Ascending aorta (tissue), 2 donors: Measurements from ENCODE around the gene SLC35E1. TPM values are rescaled to one million over a fixed set of nuclear protein-coding genes. Genes with fewer than 3 reads are reported as not detected.

Experiments used
- DNase-seq, 2 donors: peaks; one replicate each; pipeline ENCODE4 v3.0.0-alpha.2; 2019; ENCODE audit warnings: low spot score in 2 of 2
- H3K27ac ChIP-seq, 2 donors: fragments of 200-600 bp; sonication (generic); one replicate each; pipeline ENCODE4 v1.5.1; 2016 to 2017; ENCODE audit warnings: mild to moderate bottlenecking in 1 of 2
- H3K27me3 ChIP-seq: fragments of 200-600 bp; sonication (generic); one replicate; pipeline ENCODE4 v1.5.1; 2017
- H3K36me3 ChIP-seq, 2 donors: fragments of 200-600 bp; sonication (generic); one replicate each; pipeline ENCODE4 v1.5.1; 2016
- H3K4me1 ChIP-seq, 2 donors: fragments of 200-600 bp; sonication (generic); one replicate each; pipeline ENCODE4 v1.5.1; 2016 to 2017; ENCODE audit warnings: mild to moderate bottlenecking in 1 of 2
- H3K4me3 ChIP-seq, 2 donors: fragments of 200-600 bp; sonication (generic); one replicate each; pipeline ENCODE4 v1.5.1; 2016 to 2017; ENCODE audit warnings: mild to moderate bottlenecking in 1 of 2
- H3K9me3 ChIP-seq, 2 donors: fragments of 200-600 bp; sonication (generic); one replicate each; pipeline ENCODE4 v1.5.1; 2016
- intact Hi-C: fragments of 100-400 bp; cut with DNase I; formaldehyde crosslinking; loops from one replicate; pipeline ENCODE4 v1.15.1; 2023
- total RNA-seq: library from RNA; depleted of rRNA; stranded (reverse); fragments of >200 nt; gene quantifications from one replicate; pipeline ENCODE4 v1.1.0, GENCODE V29; 2016
- TF ChIP-seq, protein P1 (sequence below), 3 experiments: fragments of 200-600 bp in 2 of 3; fragments of 450-650 bp in 1 of 3; sonication (generic) in 2 of 3; IDR thresholded peaks; one replicate each; pipeline ENCODE4 v1.5.1; 2016 to 2019; ENCODE audit warnings: antibody characterized with exemption in 3 of 3, mild to moderate bottlenecking in 1 of 3, moderate library complexity in 1 of 3

Gene SLC35E1
- total RNA-seq, 1 donor from 2014 or later, result 56.3 TPM

DNA sequence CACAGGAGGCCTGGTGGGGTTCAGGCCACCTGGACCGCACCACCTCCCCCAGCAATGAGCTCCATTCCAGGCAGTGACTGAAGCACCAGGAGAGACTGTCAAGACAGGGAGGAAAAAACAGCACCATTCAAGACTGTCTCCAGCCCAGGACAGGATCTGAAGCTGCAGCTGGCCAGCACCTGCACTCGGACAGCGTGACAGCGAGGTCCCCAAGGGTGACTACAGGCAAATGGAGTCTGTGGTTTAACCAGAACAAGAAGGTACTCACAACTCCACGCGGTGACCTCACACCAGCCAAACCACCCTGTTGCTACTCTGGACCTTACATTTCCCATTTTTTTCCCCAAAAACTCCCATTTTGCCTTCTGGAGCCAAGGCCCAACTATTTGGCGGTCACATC lies 46.0 kb upstream of the SLC35E1 start:
- Histone ChIP-seq H3K9me3 (no peaks in the 10 kb centered on the region), H3K27me3 (no peaks in the 10 kb centered on the region), H3K4me1 (peaks cover 4 to 9% of the 10 kb centered on the region in 2 donors), H3K27ac (no peak overlapping the region), H3K4me3 (no peak overlapping the region), H3K36me3 (no peaks in the 10 kb centered on the region)
- no peak for DNase-seq
- TF ChIP-seq, protein P1, sequence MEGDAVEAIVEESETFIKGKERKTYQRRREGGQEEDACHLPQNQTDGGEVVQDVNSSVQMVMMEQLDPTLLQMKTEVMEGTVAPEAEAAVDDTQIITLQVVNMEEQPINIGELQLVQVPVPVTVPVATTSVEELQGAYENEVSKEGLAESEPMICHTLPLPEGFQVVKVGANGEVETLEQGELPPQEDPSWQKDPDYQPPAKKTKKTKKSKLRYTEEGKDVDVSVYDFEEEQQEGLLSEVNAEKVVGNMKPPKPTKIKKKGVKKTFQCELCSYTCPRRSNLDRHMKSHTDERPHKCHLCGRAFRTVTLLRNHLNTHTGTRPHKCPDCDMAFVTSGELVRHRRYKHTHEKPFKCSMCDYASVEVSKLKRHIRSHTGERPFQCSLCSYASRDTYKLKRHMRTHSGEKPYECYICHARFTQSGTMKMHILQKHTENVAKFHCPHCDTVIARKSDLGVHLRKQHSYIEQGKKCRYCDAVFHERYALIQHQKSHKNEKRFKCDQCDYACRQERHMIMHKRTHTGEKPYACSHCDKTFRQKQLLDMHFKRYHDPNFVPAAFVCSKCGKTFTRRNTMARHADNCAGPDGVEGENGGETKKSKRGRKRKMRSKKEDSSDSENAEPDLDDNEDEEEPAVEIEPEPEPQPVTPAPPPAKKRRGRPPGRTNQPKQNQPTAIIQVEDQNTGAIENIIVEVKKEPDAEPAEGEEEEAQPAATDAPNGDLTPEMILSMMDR (IDR thresholded peaks at IDR 0.05), result no peak
- intact Hi-C loops, result no loop called here

DNA sequence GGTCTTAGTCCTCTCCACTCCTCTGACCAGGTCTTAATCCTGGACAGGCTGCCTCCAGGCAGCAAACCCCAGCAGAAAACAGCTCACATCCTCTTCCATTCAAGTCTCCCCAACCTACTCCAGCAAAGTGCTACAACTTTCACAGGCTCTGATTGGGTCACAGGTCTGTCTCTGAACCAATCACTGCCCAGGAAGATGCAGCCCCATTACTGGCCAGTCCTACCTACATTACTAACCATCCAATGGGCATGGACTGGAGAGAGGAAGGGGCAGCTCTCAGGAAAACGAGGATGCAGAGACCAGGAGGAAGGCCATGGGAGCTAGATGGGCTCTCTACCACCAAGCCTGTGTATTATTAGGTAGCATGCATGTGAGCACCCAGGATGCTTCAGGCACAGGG lies 43.6 kb upstream of the SLC35E1 start:
- Histone ChIP-seq H3K36me3 (no peaks in the 10 kb centered on the region), H3K27ac (no peak overlapping the region), H3K4me3 (no peak overlapping the region), H3K4me1 (peaks cover 4 to 9% of the 10 kb centered on the region in 2 donors), H3K9me3 (no peaks in the 10 kb centered on the region), H3K27me3 (no peaks in the 10 kb centered on the region)
- no peak for DNase-seq
- TF ChIP-seq, protein P1 (IDR thresholded peaks at IDR 0.05), result no peak
- intact Hi-C loops, result no loop called here

DNA sequence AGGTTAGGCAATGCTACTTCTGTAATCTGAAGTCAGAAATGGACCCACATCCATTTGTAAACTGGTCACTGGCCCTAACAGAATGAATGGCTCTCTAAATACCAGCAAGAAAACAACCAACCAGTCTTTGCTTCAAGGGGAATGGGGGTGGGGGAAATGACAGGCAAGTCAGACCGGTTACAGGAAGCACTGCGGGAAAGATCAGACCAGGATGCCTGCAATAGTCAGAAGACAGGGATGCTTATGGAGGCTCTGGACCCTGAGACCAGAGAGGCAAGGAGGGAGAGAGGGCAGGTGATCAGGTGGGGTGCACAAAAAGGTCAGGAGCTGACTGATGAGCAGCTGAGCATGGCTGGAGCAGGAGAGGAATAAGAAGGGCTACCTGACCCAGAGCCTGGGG lies 42.7 kb upstream of the SLC35E1 start:
- Histone ChIP-seq H3K4me3 (no peak overlapping the region), H3K27me3 (no peaks in the 10 kb centered on the region), H3K36me3 (no peaks in the 10 kb centered on the region), H3K4me1 (peaks cover 4 to 9% of the 10 kb centered on the region in 2 donors), H3K27ac (no peak overlapping the region), H3K9me3 (no peaks in the 10 kb centered on the region)
- no peak for DNase-seq
- TF ChIP-seq, protein P1 (IDR thresholded peaks at IDR 0.05), result no peak
- intact Hi-C loops, result no loop called here

DNA sequence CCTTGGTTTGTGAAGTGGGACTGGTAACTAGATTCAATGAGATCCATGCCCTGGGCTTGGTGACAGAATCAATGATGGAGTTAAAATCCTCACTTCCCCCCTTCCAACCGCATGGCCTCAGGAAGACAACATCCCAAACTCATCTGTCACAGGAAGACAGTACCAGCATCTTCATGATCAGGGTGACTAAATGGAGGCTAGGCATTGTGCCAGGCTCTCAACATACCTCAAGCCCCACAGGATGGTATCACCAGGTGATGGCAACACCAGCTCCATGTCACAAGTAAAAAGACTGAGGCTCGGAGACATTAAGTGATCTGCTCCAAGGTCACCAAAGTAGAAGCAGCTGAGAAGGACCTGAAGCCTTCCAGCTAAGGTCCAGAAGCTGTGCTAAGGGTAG lies 41.6 kb upstream of the SLC35E1 start:
- TF ChIP-seq, protein P1 (IDR thresholded peaks at IDR 0.05), result no peak
- no peaks in the 10 kb centered on the region for H3K36me3 ChIP-seq
- no peaks in the 10 kb centered on the region for H3K27me3 ChIP-seq
- H3K27ac ChIP-seq, result no peak overlapping the region
- no peak for DNase-seq
- no peaks in the 10 kb centered on the region for H3K9me3 ChIP-seq
- H3K4me1 ChIP-seq, result no peaks in the 10 kb centered on the region
- intact Hi-C loops, result no loop called here
- no peak overlapping the region for H3K4me3 ChIP-seq

DNA sequence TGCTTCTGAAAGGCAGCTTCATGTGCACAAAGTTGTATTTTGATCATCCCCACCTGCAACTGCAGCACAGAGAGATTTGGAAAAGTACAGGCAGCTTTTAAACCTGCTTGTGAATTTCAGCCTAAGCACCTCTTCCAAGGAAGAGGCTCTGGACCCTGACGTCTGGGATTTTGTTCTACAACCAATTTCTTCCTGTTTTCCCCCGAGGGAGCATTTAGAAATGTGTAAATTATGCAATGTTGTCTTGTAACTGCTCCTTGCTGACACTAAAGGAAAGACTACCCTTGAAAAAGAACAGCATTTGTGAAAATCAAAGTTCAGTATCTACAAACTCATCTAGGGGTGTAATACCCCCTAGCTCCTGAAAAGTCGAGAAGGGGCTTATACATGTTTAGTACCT lies 40.4 kb upstream of the SLC35E1 start:
- intact Hi-C loops, result no loop called here
- Histone ChIP-seq H3K36me3 (no peaks in the 10 kb centered on the region), H3K9me3 (no peaks in the 10 kb centered on the region), H3K4me1 (peaks cover 3 to 4% of the 10 kb centered on the region in 2 donors), H3K27ac (no peak overlapping the region), H3K27me3 (no peaks in the 10 kb centered on the region), H3K4me3 (no peak overlapping the region)
- TF ChIP-seq, protein P1 (IDR thresholded peaks at IDR 0.05), result no peak
- no peak for DNase-seq

DNA sequence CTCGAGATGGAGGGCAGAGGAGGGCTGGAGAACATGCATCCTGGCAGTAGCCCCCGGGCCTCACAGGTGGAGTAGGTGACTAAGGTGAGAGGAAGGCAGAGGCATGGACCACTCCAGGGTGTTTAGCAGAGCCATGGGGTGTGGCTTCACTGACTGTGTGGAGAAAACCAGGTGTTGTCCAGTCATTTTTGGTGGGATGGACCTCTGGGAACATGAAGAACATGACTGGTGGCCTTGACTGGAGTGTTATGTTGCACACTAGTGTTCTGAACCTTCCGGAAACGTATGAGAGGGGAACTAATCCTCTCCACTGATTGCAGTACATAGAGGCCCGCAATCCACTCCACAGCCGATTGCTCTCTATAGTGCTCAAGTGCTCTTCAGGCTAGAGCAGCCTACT lies 38.9 kb upstream of the SLC35E1 start:
- peaks cover 3 to 7% of the 10 kb centered on the region in 2 donors for H3K4me1 ChIP-seq
- H3K4me3 ChIP-seq, result no peak overlapping the region
- H3K27me3 ChIP-seq, result no peaks in the 10 kb centered on the region
- no peaks in the 10 kb centered on the region for H3K36me3 ChIP-seq
- DNase-seq, result no peak
- TF ChIP-seq, protein P1 (IDR thresholded peaks at IDR 0.05), result no peak
- H3K27ac ChIP-seq, result no peak overlapping the region
- H3K9me3 ChIP-seq, result no peaks in the 10 kb centered on the region
- intact Hi-C loops, result no loop called here
